PFSK-1 (cell line): ENCODE measurements around the gene CNN3.

Experiments
- FOXP2 ChIP-seq: optimal IDR thresholded peaks from 2 replicates; pipeline ENCODE3; 2011; ENCODE audit warnings: borderline replicate concordance, control low read depth, inconsistent platforms; ENCODE audit not compliant: insufficient read depth; ENCODE audit errors: extremely low read length, extremely low read depth
- POLR2AphosphoS5 ChIP-seq: IDR thresholded peaks from 2 replicates; pipeline ENCODE4 v1.6.1; 2012; ENCODE audit warnings: low read depth, mild to moderate bottlenecking, control low read depth, low read length, moderate library complexity
- SIN3A ChIP-seq: IDR thresholded peaks from 2 replicates; pipeline ENCODE4 v1.6.1; 2012; ENCODE audit warnings: mild to moderate bottlenecking, low read length, moderate library complexity, borderline replicate concordance; ENCODE audit not compliant: insufficient read depth
- TAF1 ChIP-seq: IDR thresholded peaks from 2 replicates; pipeline ENCODE4 v1.6.1; 2012; ENCODE audit warnings: low read length, control low read depth, borderline replicate concordance; ENCODE audit not compliant: insufficient read depth
- TF ChIP-seq, protein P1 (sequence below), 2 experiments: IDR thresholded peaks; 2 replicates each; pipeline versions ENCODE4 v1.6.1 to v1.8.0; 2011 to 2012; ENCODE audit warnings: low read depth in 2 of 2, low read length in 2 of 2, control low read depth in 1 of 2, inconsistent platforms in 1 of 2, mild to moderate bottlenecking in 1 of 2, moderate library complexity in 1 of 2; ENCODE audit not compliant: insufficient read depth in 1 of 2

DNA sequence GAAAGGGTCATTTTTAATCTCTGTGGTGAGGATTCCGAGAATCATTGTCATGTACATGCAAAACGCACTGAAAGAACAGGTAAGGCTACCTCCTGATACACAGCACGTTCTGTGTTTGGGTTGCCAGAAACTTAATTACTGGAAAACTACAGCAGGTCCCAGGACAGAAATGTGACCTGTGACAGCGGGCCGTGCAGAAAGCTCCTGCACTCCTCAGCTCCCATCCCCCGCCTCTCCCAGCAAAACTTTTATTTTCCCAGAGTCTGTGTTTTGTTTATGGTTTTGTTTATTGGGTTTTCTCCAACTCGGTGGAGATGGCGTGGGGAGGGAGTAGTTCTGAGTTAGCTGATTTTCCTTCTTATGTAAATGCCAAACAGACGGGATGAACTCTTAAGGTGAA, 62.1 kb downstream of the CNN3 start:
- TF ChIP-seq POLR2AphosphoS5 (no peak), TAF1 (no peak), SIN3A (no peak), FOXP2 (no peak)
- TF ChIP-seq, protein P1, sequence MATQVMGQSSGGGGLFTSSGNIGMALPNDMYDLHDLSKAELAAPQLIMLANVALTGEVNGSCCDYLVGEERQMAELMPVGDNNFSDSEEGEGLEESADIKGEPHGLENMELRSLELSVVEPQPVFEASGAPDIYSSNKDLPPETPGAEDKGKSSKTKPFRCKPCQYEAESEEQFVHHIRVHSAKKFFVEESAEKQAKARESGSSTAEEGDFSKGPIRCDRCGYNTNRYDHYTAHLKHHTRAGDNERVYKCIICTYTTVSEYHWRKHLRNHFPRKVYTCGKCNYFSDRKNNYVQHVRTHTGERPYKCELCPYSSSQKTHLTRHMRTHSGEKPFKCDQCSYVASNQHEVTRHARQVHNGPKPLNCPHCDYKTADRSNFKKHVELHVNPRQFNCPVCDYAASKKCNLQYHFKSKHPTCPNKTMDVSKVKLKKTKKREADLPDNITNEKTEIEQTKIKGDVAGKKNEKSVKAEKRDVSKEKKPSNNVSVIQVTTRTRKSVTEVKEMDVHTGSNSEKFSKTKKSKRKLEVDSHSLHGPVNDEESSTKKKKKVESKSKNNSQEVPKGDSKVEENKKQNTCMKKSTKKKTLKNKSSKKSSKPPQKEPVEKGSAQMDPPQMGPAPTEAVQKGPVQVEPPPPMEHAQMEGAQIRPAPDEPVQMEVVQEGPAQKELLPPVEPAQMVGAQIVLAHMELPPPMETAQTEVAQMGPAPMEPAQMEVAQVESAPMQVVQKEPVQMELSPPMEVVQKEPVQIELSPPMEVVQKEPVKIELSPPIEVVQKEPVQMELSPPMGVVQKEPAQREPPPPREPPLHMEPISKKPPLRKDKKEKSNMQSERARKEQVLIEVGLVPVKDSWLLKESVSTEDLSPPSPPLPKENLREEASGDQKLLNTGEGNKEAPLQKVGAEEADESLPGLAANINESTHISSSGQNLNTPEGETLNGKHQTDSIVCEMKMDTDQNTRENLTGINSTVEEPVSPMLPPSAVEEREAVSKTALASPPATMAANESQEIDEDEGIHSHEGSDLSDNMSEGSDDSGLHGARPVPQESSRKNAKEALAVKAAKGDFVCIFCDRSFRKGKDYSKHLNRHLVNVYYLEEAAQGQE (IDR thresholded peaks at IDR 0.05; ENCODE audit: insufficient read depth in 1 of 2, low read depth in 2 of 2, low read length in 2 of 2) = no peak
